ENCODE results near the gene MYH9. TPM values are rescaled to one million over a fixed set of nuclear protein-coding genes. Genes with fewer than 3 reads are reported as not detected.
"Not testable (repeated sequence)": the region's sequence is repeated elsewhere in the genome, so short reads cannot be mapped to it uniquely, and the experiment has no call there.

MYH9 gene
- total and polyA plus RNA-seq, 5 experiments from 2014 or later, result 51.2 to 718 (median 389) TPM

GRCh38 chr22:36262307-36262706 lies 125.5 kb downstream of the MYH9 start:
- ATAC-seq, H3K4me3 Mint-ChIP-seq, DNase-seq, H3K9me3 Mint-ChIP-seq, H3K27me3 Mint-ChIP-seq, POLR2A ChIA-PET: not testable (repeated sequence)
- Mint-ChIP-seq H3K27ac (peak overlapping the region in 1 of 10 donors; percentile 36), H3K36me3 (peaks cover 0 to 82% (median 30%) of the 10 kb centered on the region in 3 donors), H3K4me1 (peaks cover 14 to 22% (median 18%) of the 10 kb centered on the region in 4 donors)

GRCh38 chr22:36261675-36262074 lies 126.1 kb downstream of the MYH9 start:
- POLR2A ChIA-PET, H3K9me3 Mint-ChIP-seq, H3K27me3 Mint-ChIP-seq, ATAC-seq, H3K4me3 Mint-ChIP-seq, DNase-seq: not testable (repeated sequence)
- Mint-ChIP-seq H3K36me3 (peaks cover 0 to 80% (median 28%) of the 10 kb centered on the region in 3 donors), H3K4me1 (peaks cover 14 to 27% (median 23%) of the 10 kb centered on the region in 4 donors), H3K27ac (peak overlapping the region in 1 of 10 donors; percentile 36)

GRCh38 chr22:36259615-36260300 lies 128.0 kb downstream of the MYH9 start:
- Mint-ChIP-seq H3K27ac (peak overlapping the region in 6 of 10 donors; percentile 44 to 91 (median 82)), H3K4me1 (peaks cover 25 to 41% (median 39%) of the 10 kb centered on the region in 4 donors)
- no peak for ATAC-seq

GRCh38 chr22:36258701-36259614 lies 128.8 kb downstream of the MYH9 start:
- H3K27ac Mint-ChIP-seq, result peak overlapping the region; percentile 73 to 91 (median 87)
- peaks cover 28 to 49% (median 46%) of the 10 kb centered on the region in 4 donors for H3K4me1 Mint-ChIP-seq
- POLR2A ChIA-PET, result no interaction called here
- no peaks in the 10 kb centered on the region for H3K9me3 Mint-ChIP-seq
- peak; percentile 50 to 54 for ATAC-seq
- peaks cover 0 to 69% (median 21%) of the 10 kb centered on the region in 3 donors for H3K36me3 Mint-ChIP-seq
- no peaks in the 10 kb centered on the region for H3K27me3 Mint-ChIP-seq
- no peak for DNase-seq
- peak overlapping the region in 9 of 10 donors; percentile 28 to 70 (median 54) for H3K4me3 Mint-ChIP-seq

More at GRCh38 chr22:36259615-36260300, 128.0 kb downstream of the MYH9 start:
- POLR2A ChIA-PET, result no interaction called here
- no peak for DNase-seq
- Mint-ChIP-seq H3K36me3 (peaks cover 0 to 72% (median 20%) of the 10 kb centered on the region in 3 donors), H3K4me3 (peak overlapping the region in 2 of 10 donors; percentile 49 to 69), H3K9me3 (no peaks in the 10 kb centered on the region), H3K27me3 (no peaks in the 10 kb centered on the region)

- H3K27ac Mint-ChIP-seq, result peak overlapping the region; percentile 73 to 91 (median 87)
- peaks cover 0 to 61% (median 21%) of the 10 kb centered on the region in 3 donors for H3K36me3 Mint-ChIP-seq
- H3K9me3 Mint-ChIP-seq, result no peaks in the 10 kb centered on the region
- ATAC-seq (peak in 1 of 2 donors; percentile 14), DNase-seq (no peak)
- POLR2A ChIA-PET, result no interaction called here
- H3K4me1 Mint-ChIP-seq, result peaks cover 33 to 57% (median 55%) of the 10 kb centered on the region in 4 donors
- no peaks in the 10 kb centered on the region for H3K27me3 Mint-ChIP-seq
- peak overlapping the region in 8 of 10 donors; percentile 28 to 70 (median 60) for H3K4me3 Mint-ChIP-seq
Observed at GRCh38 chr22:36257948-36258670, 129.7 kb downstream of the MYH9 start.

- no peak for DNase-seq
- H3K9me3 Mint-ChIP-seq, result no peaks in the 10 kb centered on the region
- peak overlapping the region in 1 of 10 donors; percentile 20 for H3K4me3 Mint-ChIP-seq
Observed at GRCh38 chr22:36257308-36257707, 130.5 kb downstream of the MYH9 start.

GRCh38 chr22:36256478-36256877 lies 131.3 kb downstream of the MYH9 start:
- Mint-ChIP-seq H3K9me3 (no peaks in the 10 kb centered on the region), H3K27me3 (no peaks in the 10 kb centered on the region), H3K4me1 (peaks cover 40 to 65% (median 63%) of the 10 kb centered on the region in 4 donors), H3K36me3 (peaks cover 0 to 46% (median 16%) of the 10 kb centered on the region in 3 donors), H3K4me3 (peak overlapping the region in 4 of 10 donors; percentile 2 to 31 (median 5)), H3K27ac (peak overlapping the region in 8 of 10 donors; percentile 1 to 80 (median 57))
- POLR2A ChIA-PET, result no interaction called here
- ATAC-seq (no peak), DNase-seq (no peak)

More at GRCh38 chr22:36257308-36257707, 130.5 kb downstream of the MYH9 start:
- POLR2A ChIA-PET, result no interaction called here
- Mint-ChIP-seq H3K36me3 (peaks cover 0 to 53% (median 21%) of the 10 kb centered on the region in 3 donors), H3K27me3 (no peaks in the 10 kb centered on the region), H3K27ac (peak overlapping the region in 5 of 10 donors; percentile 25 to 75 (median 29)), H3K4me1 (peaks cover 40 to 64% (median 63%) of the 10 kb centered on the region in 4 donors)
- no peak for ATAC-seq

DNA sequence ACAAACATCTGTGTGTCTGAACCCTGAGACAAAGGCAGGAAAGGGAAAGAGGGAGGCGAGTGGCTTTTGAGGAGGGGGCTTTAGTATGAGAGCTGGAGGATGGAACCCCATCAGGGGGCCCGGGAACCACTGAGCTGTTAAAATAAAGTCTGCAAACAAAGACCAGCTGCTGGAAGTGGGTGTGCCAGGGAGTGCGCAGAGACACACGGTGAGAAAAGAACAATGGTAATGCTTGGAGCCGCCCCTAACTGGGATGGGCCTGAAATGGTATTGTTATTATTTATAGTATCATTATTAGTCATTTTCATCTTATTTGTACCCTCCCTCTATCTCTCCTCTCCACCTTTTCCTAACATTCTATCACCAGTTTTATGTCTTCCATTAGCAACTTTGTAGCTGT lies 132.2 kb downstream of the MYH9 start:
- H3K36me3 Mint-ChIP-seq, result peaks cover 0 to 39% (median 9%) of the 10 kb centered on the region in 3 donors
- H3K27ac Mint-ChIP-seq, result peak overlapping the region in 4 of 10 donors; percentile 10 to 68 (median 48)
- peaks cover 40 to 65% (median 62%) of the 10 kb centered on the region in 4 donors for H3K4me1 Mint-ChIP-seq
- POLR2A ChIA-PET, H3K27me3 Mint-ChIP-seq, ATAC-seq, H3K9me3 Mint-ChIP-seq, DNase-seq: not testable (repeated sequence)
- peak overlapping the region in 6 of 10 donors; percentile 26 to 42 (median 37) for H3K4me3 Mint-ChIP-seq

DNA sequence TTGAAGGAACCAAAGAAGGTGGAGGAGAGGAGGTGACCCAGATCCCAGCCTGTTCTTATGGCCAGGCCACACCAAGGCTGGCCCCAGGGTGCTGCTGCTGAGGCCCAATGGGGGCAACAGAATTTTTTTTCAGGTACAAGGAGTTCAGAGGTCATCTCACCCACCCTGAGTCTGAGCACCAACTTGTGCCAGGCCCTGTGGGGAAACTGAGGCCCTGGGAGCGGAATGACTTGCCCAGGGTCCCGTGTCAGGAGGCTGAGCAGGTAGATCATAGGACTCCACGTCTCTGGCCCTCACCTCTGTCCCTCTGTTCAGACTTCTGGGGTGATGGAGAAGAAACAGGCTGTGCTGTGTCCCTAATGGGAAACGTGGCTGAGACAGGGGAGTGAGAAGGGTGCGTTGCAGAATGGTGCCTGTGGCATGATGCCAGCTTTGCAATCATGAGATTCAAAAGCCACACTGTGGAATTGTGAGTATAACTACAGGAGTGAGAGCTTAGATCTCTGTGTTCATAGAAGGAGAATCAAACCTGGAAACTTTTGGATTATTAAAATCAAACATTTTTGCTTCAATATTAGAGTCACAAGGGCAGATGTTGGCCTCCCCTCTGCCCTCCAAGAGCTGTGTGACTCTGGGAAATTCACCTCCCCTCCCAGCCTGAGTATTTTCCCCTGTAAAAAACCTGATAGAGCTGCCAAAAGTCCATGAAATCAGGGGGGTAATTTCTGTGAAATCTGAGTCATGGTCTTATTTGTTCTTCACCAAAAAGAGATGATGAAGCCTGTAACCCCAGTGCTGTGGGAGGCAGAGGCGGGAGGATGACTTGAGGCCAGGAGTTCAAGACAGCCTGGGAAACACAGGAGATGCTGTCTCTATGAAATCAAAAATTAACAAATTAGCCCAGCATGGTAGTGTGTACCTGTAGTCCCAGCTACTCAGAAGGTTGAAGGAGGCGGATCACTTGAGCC lies 134.0 kb downstream of the MYH9 start:
- DNase-seq (no peak), ATAC-seq (peak in 1 of 2 donors; percentile 15)
- H3K9me3 Mint-ChIP-seq, result peaks cover 0 to 4% (median 0%) of the 10 kb centered on the region in 9 donors
- H3K4me3 Mint-ChIP-seq, result peak overlapping the region; percentile 90 to 98 (median 95)
- H3K27me3 Mint-ChIP-seq, result no peaks in the 10 kb centered on the region
- H3K4me1 Mint-ChIP-seq, result peaks cover 37 to 58% (median 54%) of the 10 kb centered on the region in 4 donors
- peaks cover 0 to 28% (median 6%) of the 10 kb centered on the region in 3 donors for H3K36me3 Mint-ChIP-seq
- H3K27ac Mint-ChIP-seq, result peak overlapping the region; percentile 90 to 98 (median 96)
- POLR2A ChIA-PET, result interaction anchor here (0.6 to 2.5 kb wide), 5 partner anchors 10 to 513 kb away, joined by 3 to 10 read pairs (median 3); partner anchors contain the start of gene APOL2

DNA sequence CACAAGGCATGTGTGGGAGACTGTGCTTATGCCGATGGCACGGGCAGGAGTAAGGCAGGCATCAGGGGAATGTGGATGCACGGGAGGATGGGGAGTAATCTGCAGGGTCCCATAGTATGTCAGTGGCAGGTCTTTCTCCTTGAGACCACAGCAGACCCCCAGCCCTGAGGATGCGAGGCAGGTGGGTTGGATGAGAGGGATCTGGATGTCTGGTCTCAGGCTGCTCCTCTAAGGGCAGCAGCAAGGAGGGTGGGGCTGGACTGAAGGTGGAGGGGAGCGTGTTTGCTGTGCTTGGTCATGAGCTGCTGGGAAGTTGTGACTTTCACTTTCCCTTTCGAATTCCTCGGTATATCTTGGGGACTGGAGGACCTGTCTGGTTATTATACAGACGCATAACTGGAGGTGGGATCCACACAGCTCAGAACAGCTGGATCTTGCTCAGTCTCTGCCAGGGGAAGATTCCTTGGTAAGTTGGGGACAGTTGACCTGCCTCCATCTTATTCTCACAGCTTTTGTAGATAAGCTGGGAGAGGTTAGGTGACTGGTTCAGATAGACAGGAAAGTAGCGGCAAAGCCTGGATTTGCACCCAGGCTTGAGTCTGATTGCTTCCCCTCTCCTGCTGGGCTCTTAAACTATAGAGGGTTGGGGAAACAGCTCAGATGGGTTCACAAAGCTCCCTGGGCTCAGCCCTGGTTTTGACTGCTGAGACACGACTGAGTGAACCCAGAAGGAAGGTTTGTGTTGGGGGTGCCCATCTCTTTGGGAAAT lies 134.8 kb downstream of the MYH9 start, which contains the start of gene APOL1:
Gene APOL1, plus strand, starts transcription at position 380 of the 769 bp plus-strand sequence. CDS start 1,823 bp downstream, outside the sequence.
- peaks cover 29 to 49% (median 46%) of the 10 kb centered on the region in 4 donors for H3K4me1 Mint-ChIP-seq
- peak within 1 kb of the TSS; percentile 90 to 98 (median 95) for H3K4me3 Mint-ChIP-seq
- POLR2A ChIA-PET, result interaction anchor here (0.5 to 2.5 kb wide), 6 partner anchors 9 to 277 kb away, joined by 3 to 10 read pairs (median 3); partner anchors contain the start of gene APOL2
- H3K27ac Mint-ChIP-seq, result peak within 1 kb of the TSS; percentile 90 to 98 (median 96)
- peaks cover 0 to 5% (median 0%) of the 10 kb centered on the region in 9 donors for H3K9me3 Mint-ChIP-seq
- DNase-seq, result peak in 6 of 10 donors; percentile 21 to 66 (median 49)
- peak; percentile 91 to 95 for ATAC-seq
- H3K27me3 Mint-ChIP-seq, result no peaks in the 10 kb centered on the region
- peaks cover 0 to 21% (median 6%) of the 10 kb centered on the region in 3 donors for H3K36me3 Mint-ChIP-seq
